GM21526 (cell line): ENCODE results near the gene PLA2G4F.

Experiments
- ATAC-seq: cut with Tn5 transposase; IDR thresholded peaks from one replicate; pipeline ENCODE4 v1.9.1; 2021; ENCODE audit warnings: moderate library complexity; ENCODE audit not compliant: unreplicated experiment, low FRiP score

The PLA2G4F gene

GRCh38 chr15:42149493-42150218 is 6.8 kb downstream of the PLA2G4F start:
- ATAC-seq: no peak

GRCh38 chr15:42148808-42149492 is 7.5 kb downstream of the PLA2G4F start:
- ATAC-seq: no peak

GRCh38 chr15:42147431-42147735 is 9.1 kb downstream of the PLA2G4F start:
- no peak for ATAC-seq

GRCh38 chr15:42146551-42147430 is 9.6 kb downstream of the PLA2G4F start:
- no peak for ATAC-seq

GRCh38 chr15:42145546-42146455 is 10.6 kb downstream of the PLA2G4F start:
- no peak for ATAC-seq

- no peak for ATAC-seq
Observed at GRCh38 chr15:42144841-42145375, 11.5 kb downstream of the PLA2G4F start.

GRCh38 chr15:42143866-42144625 is 12.4 kb downstream of the PLA2G4F start:
- no peak for ATAC-seq

GRCh38 chr15:42143356-42143755 is 13.1 kb downstream of the PLA2G4F start:
- ATAC-seq: no peak

GRCh38 chr15:42141795-42142667 is 14.4 kb downstream of the PLA2G4F start:
- no peak for ATAC-seq

GRCh38 chr15:42141246-42141645 is 15.2 kb downstream of the PLA2G4F start:
- ATAC-seq: no peak

GRCh38 chr15:42140383-42141070 is 15.9 kb downstream of the PLA2G4F start:
- no peak for ATAC-seq

- ATAC-seq: no peak
Observed at GRCh38 chr15:42139596-42139995, 16.8 kb downstream of the PLA2G4F start.

- no peak for ATAC-seq
Observed at GRCh38 chr15:42138968-42139386, 17.5 kb downstream of the PLA2G4F start.

GRCh38 chr15:42138411-42138810 is 18.0 kb downstream of the PLA2G4F start:
- ATAC-seq: no peak

- no peak for ATAC-seq
Observed at GRCh38 chr15:42137461-42138261, 18.8 kb downstream of the PLA2G4F start.

- ATAC-seq: no peak
Observed at GRCh38 chr15:42136513-42136912, 19.9 kb downstream of the PLA2G4F start.

GRCh38 chr15:42135351-42135750 is 21.1 kb downstream of the PLA2G4F start:
- no peak for ATAC-seq
